Smooth muscle cell (in vitro differentiated cells): ENCODE results near the gene PURA. TPM values are rescaled to one million over a fixed set of nuclear protein-coding genes. Genes with fewer than 3 reads are reported as not detected.

Experiments used
- DNase-seq: peaks from one replicate; lab custom pipeline; 2025; ENCODE audit not compliant: unreplicated experiment; lab: John Stamatoyannopoulos, UW
- H2AFZ ChIP-seq: fragments of 200-600 bp; sonication (generic); 2 replicates; pipeline ENCODE4 v1.6.0; 2016; ENCODE audit warnings: antibody characterized with exemption, low read depth, mild to moderate bottlenecking
- H3F3A ChIP-seq: fragments of 200-600 bp; sonication (generic); 2 replicates; pipeline ENCODE4 v1.6.0; 2017; ENCODE audit warnings: antibody characterized with exemption, low read depth
- H3K27ac ChIP-seq: fragments of 200-600 bp; sonication (generic); 2 replicates; pipeline ENCODE4 v1.5.1; 2016; ENCODE audit warnings: low read depth, mild to moderate bottlenecking
- H3K27me3 ChIP-seq: fragments of 200-600 bp; sonication (generic); 2 replicates; pipeline ENCODE4 v1.6.1; 2016; ENCODE audit warnings: low read depth, mild to moderate bottlenecking
- H3K36me3 ChIP-seq: fragments of 200-600 bp; sonication (generic); 2 replicates; pipeline ENCODE4 v1.5.1; 2016; ENCODE audit warnings: low read depth
- H3K4me1 ChIP-seq: fragments of 200-600 bp; sonication (generic); 2 replicates; pipeline ENCODE4 v1.5.1; 2016; ENCODE audit warnings: low read depth
- H3K4me2 ChIP-seq: fragments of 200-600 bp; sonication (generic); 2 replicates; pipeline ENCODE4 v1.6.0; 2016; ENCODE audit warnings: mild to moderate bottlenecking
- H3K4me3 ChIP-seq: fragments of 200-600 bp; sonication (generic); 2 replicates; pipeline ENCODE4 v1.5.1; 2016; ENCODE audit warnings: mild to moderate bottlenecking
- H3K79me2 ChIP-seq: fragments of 200-600 bp; sonication (generic); 2 replicates; pipeline ENCODE4 v1.6.0; 2016; ENCODE audit warnings: low read depth, mild to moderate bottlenecking
- H3K9ac ChIP-seq: fragments of 200-600 bp; sonication (generic); 2 replicates; pipeline ENCODE4 v1.6.0; 2016; ENCODE audit warnings: low read depth
- H3K9me3 ChIP-seq: fragments of 200-600 bp; sonication (generic); replicated peaks from 2 replicates; pipeline ENCODE4 v1.5.1; 2016; ENCODE audit warnings: low read depth
- H4K20me1 ChIP-seq: fragments of 200-600 bp; sonication (generic); 2 replicates; pipeline ENCODE4 v1.6.0; 2016; ENCODE audit warnings: low read depth
- CTCF ChIP-seq: fragments of 200-600 bp; sonication (generic); IDR thresholded peaks from 2 replicates; pipeline ENCODE4 v1.5.1; 2017; ENCODE audit warnings: borderline replicate concordance, mild to moderate bottlenecking, antibody characterized with exemption; ENCODE audit not compliant: insufficient read depth, poor library complexity, severe bottlenecking
- WGBS: methylation state at CpG from one replicate; pipeline ENCODE4 v1.1.7; 2016; ENCODE audit warnings: low lambda C conversion rate; 5-methylcytosine and 5-hydroxymethylcytosine counted together
- polyA plus RNA-seq: library from polyadenylated mRNA; unstranded; fragments of >200 nt; fragmentation: Nextera tagmentation; extraction: Ambion mirVana; gene quantifications from 2 replicates; pipeline ENCODE4 v1.2.1, GENCODE V29; 2016
- total RNA-seq: library from RNA; depleted of rRNA; stranded (reverse); fragments of >200 nt; gene quantifications from 2 replicates; pipeline ENCODE4 v1.2.3, GENCODE V29; 2014

PURA gene
- total and polyA plus RNA-seq, 2 experiments from 2014 or later, result 5.2 to 9.4 TPM

GRCh38 chr5:140141241-140141640 is 27.3 kb downstream of the PURA start:
- no peak for DNase-seq
- Histone ChIP-seq H3K27me3 (peaks cover 13% of the 10 kb centered on the region), H4K20me1 (peaks cover 89% of the 10 kb centered on the region), H2AFZ (no peak overlapping the region), H3K4me2 (no peak overlapping the region), H3K4me3 (no peak overlapping the region), H3K9me3 (no peaks in the 10 kb centered on the region), H3K36me3 (no peaks in the 10 kb centered on the region), H3K27ac (no peak overlapping the region), H3K4me1 (peaks cover 3% of the 10 kb centered on the region), H3K79me2 (no peaks in the 10 kb centered on the region), H3F3A (no peaks in the 10 kb centered on the region), H3K9ac (no peak overlapping the region)
- no peak for TF ChIP-seq CTCF

- H3K4me1 ChIP-seq, result peaks cover 6% of the 10 kb centered on the region
- H3F3A ChIP-seq, result no peaks in the 10 kb centered on the region
- no peak overlapping the region for H3K27ac ChIP-seq
- H2AFZ ChIP-seq, result no peak overlapping the region
- WGBS, result 74% methylated on average over 5 of the region's 5 CpGs
- H3K27me3 ChIP-seq, result peaks cover 23% of the 10 kb centered on the region
- no peak for DNase-seq
- no peaks in the 10 kb centered on the region for H3K9me3 ChIP-seq
- H3K4me2 ChIP-seq, result no peak overlapping the region
- H3K4me3 ChIP-seq, result no peak overlapping the region
- no peaks in the 10 kb centered on the region for H3K36me3 ChIP-seq
- H4K20me1 ChIP-seq, result peaks cover 90% of the 10 kb centered on the region
- no peaks in the 10 kb centered on the region for H3K79me2 ChIP-seq
- TF ChIP-seq CTCF, result no peak
- H3K9ac ChIP-seq, result no peak overlapping the region
Measured at GRCh38 chr5:140142246-140142645, 28.3 kb downstream of the PURA start.

GRCh38 chr5:140142856-140143255 is 28.9 kb downstream of the PURA start:
- DNase-seq, result no peak
- H3K4me1 ChIP-seq, result peaks cover 6% of the 10 kb centered on the region
- H3K27ac ChIP-seq, result no peak overlapping the region
- no peaks in the 10 kb centered on the region for H3F3A ChIP-seq
- no peak overlapping the region for H2AFZ ChIP-seq
- H3K36me3 ChIP-seq, result no peaks in the 10 kb centered on the region
- H4K20me1 ChIP-seq, result peaks cover 90% of the 10 kb centered on the region
- no peak overlapping the region for H3K4me3 ChIP-seq
- no peak overlapping the region for H3K4me2 ChIP-seq
- TF ChIP-seq CTCF, result no peak
- peaks cover 29% of the 10 kb centered on the region for H3K27me3 ChIP-seq
- WGBS, result 92% methylated on average over 7 of the region's 7 CpGs
- no peaks in the 10 kb centered on the region for H3K79me2 ChIP-seq
- H3K9ac ChIP-seq, result no peak overlapping the region
- H3K9me3 ChIP-seq, result no peaks in the 10 kb centered on the region

- H3K9ac ChIP-seq, result no peak overlapping the region
- 86% methylated on average over 3 of the region's 3 CpGs for WGBS
- no peak for TF ChIP-seq CTCF
- H4K20me1 ChIP-seq, result peaks cover 90% of the 10 kb centered on the region
- no peak for DNase-seq
- H3K4me3 ChIP-seq, result no peak overlapping the region
- peaks cover 37% of the 10 kb centered on the region for H3K27me3 ChIP-seq
- H3K36me3 ChIP-seq, result no peaks in the 10 kb centered on the region
- H3F3A ChIP-seq, result no peaks in the 10 kb centered on the region
- no peak overlapping the region for H2AFZ ChIP-seq
- H3K9me3 ChIP-seq, result no peaks in the 10 kb centered on the region
- H3K79me2 ChIP-seq, result no peaks in the 10 kb centered on the region
- peaks cover 6% of the 10 kb centered on the region for H3K4me1 ChIP-seq
- H3K4me2 ChIP-seq, result no peak overlapping the region
- no peak overlapping the region for H3K27ac ChIP-seq
Measured at GRCh38 chr5:140143521-140144258, 29.8 kb downstream of the PURA start.
